Neural progenitor cell (in vitro differentiated cells): Measurements from ENCODE around the gene ZFP36L2.

Source experiments
- EZH2 ChIP-seq: fragments of 200-600 bp; sonication (generic); IDR thresholded peaks from 2 replicates; pipeline ENCODE4 v1.6.1; 2017; ENCODE audit warnings: antibody characterized with exemption, mild to moderate bottlenecking, moderate library complexity
- EZH2phosphoT487 ChIP-seq: fragments of 200-600 bp; sonication (generic); IDR thresholded peaks from 2 replicates; pipeline ENCODE4 v1.6.1; 2017; ENCODE audit warnings: antibody characterized with exemption

GRCh38 chr2:43184339-43184895 is 42.0 kb downstream of the ZFP36L2 start:
- TF ChIP-seq EZH2 (no peak), EZH2phosphoT487 (no peak)
